NCI-H524 (cell line): Measurements from ENCODE around the gene ADGRA3.
"Not testable (repeated sequence)": the region's sequence is repeated elsewhere in the genome, so short reads cannot be mapped to it uniquely, and the experiment has no call there.

Experiments
- DNase-seq, 2 experiments: peaks; one replicate each; lab custom pipeline; 2025; lab: John Stamatoyannopoulos, UW

ADGRA3 gene

DNA sequence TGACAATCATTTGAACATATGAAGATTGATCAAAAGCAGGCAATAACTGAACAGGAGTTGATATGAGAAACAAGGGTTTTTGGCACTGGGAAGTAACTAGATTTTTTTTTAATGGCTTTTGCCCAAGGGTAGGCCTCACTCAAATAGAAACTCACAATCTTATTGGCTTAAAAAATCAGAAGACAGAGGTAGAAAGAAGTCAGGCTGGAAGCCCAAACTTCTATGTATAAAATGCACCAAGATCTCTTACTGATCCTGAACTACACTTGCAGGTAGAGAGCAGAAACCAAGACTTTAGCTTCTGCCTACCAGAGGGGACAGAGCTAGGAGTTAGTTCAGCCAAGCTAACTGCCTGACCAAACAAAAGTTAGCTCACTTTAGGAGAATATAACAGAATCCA, 74.9 kb downstream of the ADGRA3 start:
- DNase-seq: no peak

DNA sequence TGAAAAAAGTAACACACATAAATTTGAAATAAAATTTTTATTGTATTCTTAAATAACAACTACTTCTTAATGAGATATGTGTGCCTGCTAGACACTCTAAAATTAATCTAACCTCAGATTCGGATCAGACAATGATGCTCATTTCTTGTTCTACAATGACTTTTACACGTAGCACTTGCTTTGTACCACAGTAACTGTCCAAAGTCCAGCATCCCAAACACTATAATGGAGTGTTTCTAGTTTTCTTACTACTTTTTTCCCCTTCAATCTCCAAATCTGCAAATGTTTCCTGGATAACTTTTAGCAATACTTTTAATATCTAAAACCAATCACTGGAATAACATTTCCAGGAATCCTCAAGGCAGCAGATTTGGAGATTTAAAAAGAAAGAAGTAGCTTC, 75.9 kb downstream of the ADGRA3 start:
- DNase-seq: no peak

DNA sequence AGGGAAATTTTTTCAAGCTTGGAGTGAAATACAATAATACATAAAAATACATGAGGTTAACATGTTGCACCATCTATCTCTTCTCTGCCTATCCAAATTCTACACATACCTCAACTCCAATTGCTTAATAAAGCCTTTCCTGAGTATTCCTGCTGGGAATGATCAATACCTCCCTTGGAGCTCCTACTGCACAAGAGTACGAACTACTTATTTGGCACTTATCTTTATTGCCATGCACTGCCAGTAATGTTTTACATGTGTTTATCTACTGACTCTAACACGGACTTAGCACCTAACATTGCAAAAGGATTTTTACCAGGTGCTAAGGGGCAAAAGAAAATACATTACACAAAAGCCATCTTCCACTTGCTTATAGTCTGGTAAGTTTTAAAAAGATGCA, 80.2 kb downstream of the ADGRA3 start:
- no peak for DNase-seq

- DNase-seq: peak in 1 of 2 experiments; percentile 57
Measured at GRCh38 chr4:22434895-22435294, 81.0 kb downstream of the ADGRA3 start.

DNA sequence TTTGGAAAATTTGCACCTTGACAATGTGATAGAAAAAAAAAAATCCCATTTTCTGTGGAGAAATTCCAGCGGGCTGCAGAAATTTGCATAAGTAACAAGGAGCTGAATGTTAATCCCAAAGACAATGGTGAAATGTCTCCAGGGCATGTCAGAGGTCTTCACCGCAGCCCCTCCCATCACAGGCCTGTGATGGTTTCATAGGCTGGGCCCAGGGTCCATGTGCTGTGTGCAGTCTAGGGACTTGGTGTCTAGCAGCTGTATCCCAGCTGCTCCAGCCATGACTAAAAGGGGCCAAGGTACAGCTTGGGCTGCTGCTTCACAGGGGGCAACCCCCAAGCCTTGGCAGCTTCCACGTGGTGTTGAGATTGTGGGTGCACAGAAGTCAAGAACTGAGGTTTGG, 85.2 kb downstream of the ADGRA3 start:
- no peak for DNase-seq

DNA sequence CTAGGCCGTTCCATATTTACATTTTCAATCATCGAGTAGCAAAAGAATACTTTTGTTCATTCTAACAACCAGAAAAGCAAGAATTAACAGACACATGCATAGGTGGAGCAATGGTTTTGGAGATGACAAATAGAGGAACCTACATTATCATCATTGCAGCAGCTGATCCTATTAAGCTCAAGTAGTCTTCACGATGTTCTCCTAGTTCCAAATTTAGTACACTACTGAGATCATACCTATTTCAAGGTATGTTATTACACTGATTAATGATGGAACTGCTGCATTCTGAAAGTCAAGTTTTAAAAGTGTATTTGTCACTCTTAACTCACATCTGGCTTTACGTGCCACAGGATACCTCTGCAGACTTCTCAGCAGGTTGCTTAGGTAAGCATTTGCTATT, 87.4 kb downstream of the ADGRA3 start:
- DNase-seq: no peak

DNA sequence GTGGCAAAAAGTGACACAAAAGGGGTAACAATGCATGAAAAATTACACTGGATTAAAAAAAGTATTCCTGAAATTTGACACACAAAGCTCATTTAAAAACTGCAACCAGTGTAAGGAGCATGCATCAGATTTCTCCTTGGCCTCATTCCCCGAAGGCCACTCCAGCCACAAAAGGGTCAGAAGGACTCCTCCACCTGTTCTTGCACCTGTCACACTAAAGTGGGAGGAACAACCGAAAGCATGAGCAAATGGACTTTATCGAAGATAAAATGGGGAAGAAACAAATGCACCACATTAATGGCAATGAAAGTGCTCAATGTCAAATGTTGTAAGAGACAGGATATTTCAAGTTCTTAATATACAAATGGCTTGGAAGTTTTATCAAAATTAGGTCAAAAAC, 88.2 kb downstream of the ADGRA3 start:
- peak; percentile 66 to 88 for DNase-seq

- DNase-seq: no peak
Measured at GRCh38 chr4:22420291-22420690, 95.6 kb downstream of the ADGRA3 start.

DNA sequence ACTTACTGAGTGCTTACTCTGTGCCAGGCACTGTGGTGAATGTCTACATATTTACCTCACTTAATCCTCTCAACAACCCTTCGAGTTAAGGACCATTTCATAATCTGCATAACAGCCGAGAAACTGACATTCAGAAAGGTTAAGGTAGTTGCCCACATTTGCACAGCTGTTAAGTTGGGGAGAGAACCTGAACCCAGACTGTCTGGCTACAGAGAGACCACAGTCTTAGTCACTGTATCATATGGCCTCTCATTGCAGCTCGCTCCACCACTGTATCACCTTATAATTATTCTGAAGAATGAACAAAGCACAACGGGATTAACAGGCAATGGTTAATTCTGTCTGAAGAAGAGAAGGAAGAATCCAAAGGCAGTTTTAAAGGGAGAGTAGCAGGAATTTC, 98.5 kb downstream of the ADGRA3 start:
- DNase-seq: peak; percentile 37 to 56

GRCh38 chr4:22416403-22416802, 99.5 kb downstream of the ADGRA3 start:
- peak; percentile 52 to 83 for DNase-seq

DNA sequence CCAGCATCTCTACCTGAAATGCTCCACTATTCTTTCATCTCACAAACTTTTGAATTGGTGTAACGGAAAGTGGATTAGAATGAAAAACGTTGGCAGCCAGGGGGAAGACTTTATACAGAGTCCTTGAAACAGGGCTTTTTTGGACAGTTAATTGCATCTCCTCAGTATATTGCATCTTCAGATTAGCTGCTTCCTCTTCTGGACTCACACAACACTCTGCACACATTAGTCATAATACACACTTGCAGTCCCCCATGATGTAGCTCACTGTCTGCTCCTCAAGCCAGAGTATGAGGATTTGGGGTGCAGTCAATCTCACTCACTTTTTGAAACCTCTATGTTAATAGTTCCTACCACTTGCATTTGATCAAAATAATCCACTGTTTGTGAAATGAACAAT, 101.0 kb downstream of the ADGRA3 start:
- DNase-seq: no peak

DNA sequence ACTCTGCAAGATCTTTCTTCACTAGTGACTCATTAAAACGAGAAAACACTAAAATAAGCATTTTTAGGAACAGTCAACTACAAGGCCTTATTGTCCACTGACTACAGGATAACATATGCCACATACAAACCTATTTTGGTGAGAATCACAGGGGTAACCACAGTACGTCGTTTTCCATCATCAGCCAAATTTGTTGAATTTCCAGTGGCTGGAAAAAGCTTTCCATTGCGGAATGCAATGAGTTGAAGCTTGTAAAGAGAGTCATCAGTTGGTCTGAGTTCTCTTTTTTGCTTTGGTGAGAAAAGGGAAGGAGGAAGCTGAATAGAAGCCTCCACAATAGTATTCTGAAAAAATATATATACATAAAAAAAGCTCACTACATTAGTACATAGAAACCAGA, 102.4 kb downstream of the ADGRA3 start:
- no peak for DNase-seq

GRCh38 chr4:22412013-22412412, 103.9 kb downstream of the ADGRA3 start:
- DNase-seq: no peak

- no peak for DNase-seq
Measured at GRCh38 chr4:22410645-22411247, 105.1 kb downstream of the ADGRA3 start.

- DNase-seq: no peak
Measured at GRCh38 chr4:22408474-22408873, 107.4 kb downstream of the ADGRA3 start.

- no peak for DNase-seq
Measured at GRCh38 chr4:22407361-22407760, 108.5 kb downstream of the ADGRA3 start.

DNA sequence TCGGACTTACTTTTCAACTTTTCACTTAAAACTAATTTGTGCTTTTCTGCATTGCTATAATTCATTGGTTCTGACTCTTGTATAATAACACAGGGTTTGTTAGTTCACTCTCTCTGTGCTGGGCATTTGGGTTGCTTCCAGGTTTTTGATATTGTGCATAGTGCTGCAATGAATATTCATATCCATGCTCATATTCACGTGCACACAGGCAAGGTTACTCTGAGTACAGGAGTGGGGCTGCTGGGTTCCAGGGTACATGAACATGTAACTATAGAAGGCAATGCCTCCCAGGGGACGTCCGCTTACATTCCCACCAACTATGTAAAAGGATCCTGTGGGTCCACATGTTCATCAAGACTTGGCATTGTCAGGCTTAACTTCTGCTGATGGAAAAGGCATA, 117.2 kb downstream of the ADGRA3 start:
- no peak for DNase-seq

DNA sequence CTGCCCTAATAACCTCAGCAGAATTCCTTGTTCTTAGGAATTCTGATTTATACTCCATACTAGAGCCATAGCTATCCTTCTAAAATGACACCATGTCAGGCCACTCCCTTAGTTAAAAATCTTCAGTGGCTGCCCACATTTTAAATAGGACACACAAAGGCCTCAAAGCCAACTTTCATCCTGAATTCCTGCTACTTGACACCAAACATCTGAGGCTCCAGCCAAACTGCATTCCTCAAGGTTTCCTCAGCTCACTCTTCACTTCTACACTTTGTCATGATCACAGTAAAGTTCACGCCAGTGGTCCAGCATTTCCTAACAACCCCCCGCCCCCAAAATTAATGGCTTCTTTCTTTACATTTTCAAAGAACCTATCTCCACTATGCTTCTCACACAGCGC, 124.3 kb downstream of the ADGRA3 start:
- no peak for DNase-seq

GRCh38 chr4:22389240-22389870, 126.5 kb downstream of the ADGRA3 start:
- DNase-seq: peak; percentile 8 to 55

- no peak for DNase-seq
Measured at GRCh38 chr4:22385611-22386011, 130.3 kb downstream of the ADGRA3 start.

GRCh38 chr4:22384154-22384553, 131.7 kb downstream of the ADGRA3 start:
- DNase-seq: no peak

GRCh38 chr4:22382216-22382615, 133.7 kb downstream of the ADGRA3 start:
- DNase-seq: not testable (repeated sequence)

GRCh38 chr4:22372986-22373385, 142.9 kb downstream of the ADGRA3 start:
- no peak for DNase-seq

- DNase-seq: peak in 1 of 2 experiments; percentile 36
Measured at GRCh38 chr4:22369901-22370562, 145.8 kb downstream of the ADGRA3 start.
